ENCODE data around the gene CD82. TPM values are rescaled to one million over a fixed set of nuclear protein-coding genes. Genes with fewer than 3 reads are reported as not detected.
A peak's percentile ranks its signal among the peaks of the same experiment; 100 is the strongest.

Gene CD82
- total RNA-seq, 3 donors from 2014 or later (not counting 1 experiment from before 2014, with no cell fraction given): 11.6 to 42.1 (median 13.0) TPM

GRCh38 chr11:44654057-44654456 is 88.6 kb downstream of the CD82 start:
- intact Hi-C loops (cut with micrococcal nuclease): no loop called here
- no peaks in the 10 kb centered on the region for H3K4me1 ChIP-seq (ENCODE audit: control insufficient read depth, insufficient read depth, low read length)
- no peaks in the 10 kb centered on the region for H3K27me3 ChIP-seq (ENCODE audit: control insufficient read depth, insufficient read depth, low read length)
- H3K9me3 Mint-ChIP-seq: no peaks in the 10 kb centered on the region
- no peaks in the 10 kb centered on the region for H3K9me3 ChIP-seq (ENCODE audit: control insufficient read depth, insufficient read depth, low read length)
- no peaks in the 10 kb centered on the region for H3K36me3 ChIP-seq (ENCODE audit: control insufficient read depth, insufficient read depth, low read length)
- no peak for DNase-seq
- 95% methylated on average over 9 of the region's 9 CpGs for WGBS (ENCODE audit: insufficient coverage)
- H3K27me3 Mint-ChIP-seq (ENCODE audit: low read depth in 2 of 2): peaks cover 21 to 24% of the 10 kb centered on the region in 2 donors
- no peak for TF ChIP-seq CTCF (IDR thresholded peaks at IDR 0.05)
- no peaks in the 10 kb centered on the region for H3K36me3 Mint-ChIP-seq
- ATAC-seq: no peak
- H3K4me3 ChIP-seq (ENCODE audit: low read length): no peak overlapping the region
- H3K4me3 Mint-ChIP-seq: no peak overlapping the region
- no peaks in the 10 kb centered on the region for H3K4me1 Mint-ChIP-seq
- no peak overlapping the region for H3K27ac Mint-ChIP-seq
- H3K27ac ChIP-seq (ENCODE audit: low read length): no peak overlapping the region

- Histone ChIP-seq H3K36me3 (ENCODE audit: control insufficient read depth, insufficient read depth, low read length) (no peaks in the 10 kb centered on the region), H3K4me3 (ENCODE audit: low read length) (no peak overlapping the region), H3K4me1 (ENCODE audit: control insufficient read depth, insufficient read depth, low read length) (no peaks in the 10 kb centered on the region), H3K27ac (ENCODE audit: low read length) (no peak overlapping the region), H3K27me3 (ENCODE audit: control insufficient read depth, insufficient read depth, low read length) (no peaks in the 10 kb centered on the region), H3K9me3 (ENCODE audit: control insufficient read depth, insufficient read depth, low read length) (no peaks in the 10 kb centered on the region)
- 96% methylated on average over 10 of the region's 10 CpGs for WGBS (ENCODE audit: insufficient coverage)
- Mint-ChIP-seq H3K27ac (no peak overlapping the region), H3K9me3 (no peaks in the 10 kb centered on the region), H3K4me1 (no peaks in the 10 kb centered on the region), H3K27me3 (ENCODE audit: low read depth in 2 of 2) (peaks cover 19 to 21% of the 10 kb centered on the region in 2 donors), H3K4me3 (no peak overlapping the region), H3K36me3 (no peaks in the 10 kb centered on the region)
- ATAC-seq: no peak
- intact Hi-C loops (cut with micrococcal nuclease): no loop called here
- DNase-seq: no peak
- TF ChIP-seq CTCF (IDR thresholded peaks at IDR 0.05): no peak
Observed at GRCh38 chr11:44654596-44654995, 89.1 kb downstream of the CD82 start.

GRCh38 chr11:44657836-44658505 is 92.5 kb downstream of the CD82 start:
- TF ChIP-seq CTCF (IDR thresholded peaks at IDR 0.05): no peak
- H3K27ac Mint-ChIP-seq: no peak overlapping the region
- Histone ChIP-seq H3K27me3 (ENCODE audit: control insufficient read depth, insufficient read depth, low read length) (no peaks in the 10 kb centered on the region), H3K27ac (ENCODE audit: low read length) (no peak overlapping the region), H3K4me1 (ENCODE audit: control insufficient read depth, insufficient read depth, low read length) (no peaks in the 10 kb centered on the region), H3K4me3 (ENCODE audit: low read length) (no peak overlapping the region), H3K36me3 (ENCODE audit: control insufficient read depth, insufficient read depth, low read length) (no peaks in the 10 kb centered on the region), H3K9me3 (ENCODE audit: control insufficient read depth, insufficient read depth, low read length) (no peaks in the 10 kb centered on the region)
- ATAC-seq (no peak), DNase-seq (no peak)
- 100% methylated on average over 2 of the region's 5 CpGs for WGBS (ENCODE audit: insufficient coverage)
- intact Hi-C loops (cut with micrococcal nuclease): no loop called here
- H3K4me3 Mint-ChIP-seq: no peak overlapping the region
- H3K36me3 Mint-ChIP-seq: no peaks in the 10 kb centered on the region
- peaks cover 0 to 17% of the 10 kb centered on the region in 2 donors for H3K27me3 Mint-ChIP-seq (ENCODE audit: low read depth in 2 of 2)
- no peaks in the 10 kb centered on the region for H3K4me1 Mint-ChIP-seq
- no peaks in the 10 kb centered on the region for H3K9me3 Mint-ChIP-seq

GRCh38 chr11:44658506-44658850 is 93.0 kb downstream of the CD82 start:
- Mint-ChIP-seq H3K4me3 (no peak overlapping the region), H3K27ac (no peak overlapping the region), H3K27me3 (ENCODE audit: low read depth in 2 of 2) (peaks cover 0 to 17% of the 10 kb centered on the region in 2 donors), H3K36me3 (no peaks in the 10 kb centered on the region), H3K9me3 (no peaks in the 10 kb centered on the region), H3K4me1 (no peaks in the 10 kb centered on the region)
- Histone ChIP-seq H3K4me1 (ENCODE audit: control insufficient read depth, insufficient read depth, low read length) (no peaks in the 10 kb centered on the region), H3K4me3 (ENCODE audit: low read length) (no peak overlapping the region), H3K27me3 (ENCODE audit: control insufficient read depth, insufficient read depth, low read length) (no peaks in the 10 kb centered on the region), H3K27ac (ENCODE audit: low read length) (no peak overlapping the region), H3K36me3 (ENCODE audit: control insufficient read depth, insufficient read depth, low read length) (no peaks in the 10 kb centered on the region), H3K9me3 (ENCODE audit: control insufficient read depth, insufficient read depth, low read length) (no peaks in the 10 kb centered on the region)
- ATAC-seq (no peak), DNase-seq (peak in 1 of 2 donors; percentile 59)
- WGBS (ENCODE audit: insufficient coverage): 60% methylated on average over 3 of the region's 3 CpGs
- TF ChIP-seq CTCF (IDR thresholded peaks at IDR 0.05): no peak
- intact Hi-C loops (cut with micrococcal nuclease): no loop called here

Measured in natural killer cell (primary cell).